Neuron (in vitro differentiated cells): Measurements from ENCODE around the gene EEF2K.
A peak's percentile ranks its signal among the peaks of the same experiment; 100 is the strongest.
"Not testable (repeated sequence)": the region's sequence is repeated elsewhere in the genome, so short reads cannot be mapped to it uniquely, and the experiment has no call there.

Experiments
- H2AFZ ChIP-seq: one replicate; pipeline ENCODE4 v1.6.1; 2013; ENCODE audit warnings: low read depth, mild to moderate bottlenecking, inconsistent platforms, low read length, moderate library complexity
- H3K27me3 ChIP-seq: one replicate; pipeline ENCODE4 v1.6.1; 2013; ENCODE audit warnings: low read length; ENCODE audit not compliant: insufficient read depth
- H3K36me3 ChIP-seq: one replicate; pipeline ENCODE4 v1.6.1; 2013; ENCODE audit warnings: low read length; ENCODE audit not compliant: insufficient read depth
- H3K4me1 ChIP-seq: one replicate; pipeline ENCODE4 v1.6.1; 2013; ENCODE audit warnings: low read length; ENCODE audit not compliant: insufficient read depth
- H3K4me3 ChIP-seq: 2 replicates; pipeline ENCODE4 v1.5.1; 2013; ENCODE audit warnings: mild to moderate bottlenecking, low read length, moderate library complexity
- H3K9me3 ChIP-seq: one replicate; pipeline ENCODE4 v1.6.1; 2013; ENCODE audit warnings: low read length

The EEF2K gene

GRCh38 chr16:22192261-22193062 is 13.6 kb upstream of the EEF2K start:
- H3K4me3 ChIP-seq: peak overlapping the region; percentile 68

DNA sequence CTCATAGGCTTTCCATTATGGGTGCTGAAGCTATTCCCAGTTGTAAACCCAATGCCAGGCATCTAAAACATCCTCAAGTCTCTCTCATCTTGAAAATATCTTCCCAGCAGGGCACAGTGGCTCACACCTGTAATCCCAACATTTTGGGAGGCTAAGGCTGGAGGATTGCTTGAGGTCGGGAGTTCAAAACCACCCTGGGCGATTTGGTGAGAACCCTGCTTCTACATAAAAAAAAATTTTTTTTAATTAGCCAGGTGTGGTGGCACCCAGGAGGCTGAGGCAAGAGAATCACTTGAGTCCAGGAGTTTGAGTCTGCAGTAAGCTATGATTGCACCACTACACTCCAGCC is 13.0 kb upstream of the EEF2K start:
- peaks cover 18% of the 10 kb centered on the region for H3K4me1 ChIP-seq
- no peak overlapping the region for H2AFZ ChIP-seq
- H3K36me3 ChIP-seq: no peaks in the 10 kb centered on the region
- no peaks in the 10 kb centered on the region for H3K27me3 ChIP-seq
- H3K4me3 ChIP-seq: no peak overlapping the region
- H3K9me3 ChIP-seq: no peaks in the 10 kb centered on the region

More at GRCh38 chr16:22192261-22193062, 13.6 kb upstream of the EEF2K start:
- no peaks in the 10 kb centered on the region for H3K9me3 ChIP-seq
- no peaks in the 10 kb centered on the region for H3K36me3 ChIP-seq
- H3K4me1 ChIP-seq: peaks cover 18% of the 10 kb centered on the region
- H2AFZ ChIP-seq: peak overlapping the region; percentile 77
- no peaks in the 10 kb centered on the region for H3K27me3 ChIP-seq

DNA sequence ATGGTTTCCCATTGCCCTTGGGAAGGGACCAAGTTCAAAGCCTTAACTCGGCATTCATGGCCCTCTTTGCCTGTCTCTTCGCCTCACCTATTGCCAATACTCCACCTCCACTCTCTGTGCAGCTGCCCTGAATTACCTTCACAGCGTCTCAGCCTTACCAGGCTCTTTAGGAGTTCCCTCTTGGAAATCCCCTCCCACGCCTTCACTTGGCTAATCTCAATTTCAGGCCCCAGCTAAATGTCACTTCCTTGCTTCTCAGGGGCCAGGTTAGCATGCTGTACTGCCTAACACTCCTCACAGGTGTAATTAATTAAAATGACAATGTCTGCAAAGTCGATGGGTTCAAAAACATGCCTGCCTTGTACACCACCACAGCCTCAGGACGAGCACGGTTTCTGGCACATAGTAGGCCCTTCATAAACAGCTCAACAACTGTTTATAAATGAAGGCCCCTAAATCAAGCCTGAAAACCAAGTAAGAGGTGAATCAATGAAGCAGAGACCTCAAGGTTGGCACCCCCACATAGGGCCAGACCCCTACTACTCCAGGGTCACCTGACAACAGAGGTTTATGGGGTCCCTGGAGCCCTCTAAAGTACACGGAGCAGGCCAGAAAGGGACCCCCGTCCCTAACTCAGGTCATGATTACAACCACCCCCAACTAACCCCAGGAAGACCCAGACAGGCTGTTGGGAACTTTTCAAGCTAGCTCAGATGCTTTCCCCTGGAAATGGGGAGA is 11.2 kb upstream of the EEF2K start:
- Histone ChIP-seq H3K4me1 (peaks cover 10% of the 10 kb centered on the region), H3K36me3 (no peaks in the 10 kb centered on the region), H3K27me3 (no peaks in the 10 kb centered on the region), H3K4me3 (no peak overlapping the region), H2AFZ (no peak overlapping the region), H3K9me3 (no peaks in the 10 kb centered on the region)

GRCh38 chr16:22195445-22195694 is 10.7 kb upstream of the EEF2K start:
- H3K27me3 ChIP-seq: no peaks in the 10 kb centered on the region
- no peak overlapping the region for H3K4me3 ChIP-seq
- no peaks in the 10 kb centered on the region for H3K9me3 ChIP-seq
- peaks cover 7% of the 10 kb centered on the region for H3K4me1 ChIP-seq
- H3K36me3 ChIP-seq: no peaks in the 10 kb centered on the region
- no peak overlapping the region for H2AFZ ChIP-seq

GRCh38 chr16:22195695-22196558 is 10.2 kb upstream of the EEF2K start:
- H3K4me1 ChIP-seq: peaks cover 7% of the 10 kb centered on the region
- H3K27me3 ChIP-seq: no peaks in the 10 kb centered on the region
- peak overlapping the region; percentile 78 for H2AFZ ChIP-seq
- H3K4me3 ChIP-seq: peak overlapping the region; percentile 62
- no peaks in the 10 kb centered on the region for H3K36me3 ChIP-seq
- no peaks in the 10 kb centered on the region for H3K9me3 ChIP-seq

- not testable (repeated sequence) for H3K4me3 ChIP-seq, H3K36me3 ChIP-seq, H3K9me3 ChIP-seq, H2AFZ ChIP-seq, H3K27me3 ChIP-seq, H3K4me1 ChIP-seq
These were observed 9.4 kb upstream of the EEF2K start for GRCh38 chr16:22196559-22197168.

GRCh38 chr16:22198547-22199293 is 7.4 kb upstream of the EEF2K start:
- Histone ChIP-seq H3K4me3 (no peak overlapping the region), H3K4me1 (no peaks in the 10 kb centered on the region), H3K9me3 (no peaks in the 10 kb centered on the region), H2AFZ (no peak overlapping the region), H3K36me3 (no peaks in the 10 kb centered on the region), H3K27me3 (no peaks in the 10 kb centered on the region)

DNA sequence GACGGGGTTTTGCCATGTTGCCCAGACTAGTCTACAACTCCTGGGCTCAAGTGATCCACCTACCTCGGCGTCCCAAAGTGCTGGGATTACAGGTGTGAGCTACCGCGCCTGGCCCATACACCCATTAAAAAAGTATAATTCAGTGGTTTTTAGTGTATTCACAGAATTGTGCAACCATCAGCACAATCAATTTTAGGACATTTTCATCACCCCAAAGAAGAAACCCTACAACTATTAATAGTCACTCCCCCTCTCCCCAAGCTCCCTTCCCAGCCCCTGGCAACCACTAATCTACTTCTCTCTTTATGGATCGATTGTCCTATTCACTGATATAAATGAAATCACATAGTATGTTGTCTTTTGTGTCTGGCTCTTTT is 3.8 kb upstream of the EEF2K start:
- no peaks in the 10 kb centered on the region for H3K9me3 ChIP-seq
- H3K4me1 ChIP-seq: no peaks in the 10 kb centered on the region
- H3K36me3 ChIP-seq: no peaks in the 10 kb centered on the region
- no peak overlapping the region for H3K4me3 ChIP-seq
- no peak overlapping the region for H2AFZ ChIP-seq
- no peaks in the 10 kb centered on the region for H3K27me3 ChIP-seq

GRCh38 chr16:22203091-22203490 is 3.0 kb upstream of the EEF2K start:
- Histone ChIP-seq H3K4me3 (no peak overlapping the region), H3K27me3 (no peaks in the 10 kb centered on the region), H2AFZ (no peak overlapping the region), H3K4me1 (no peaks in the 10 kb centered on the region), H3K36me3 (no peaks in the 10 kb centered on the region), H3K9me3 (no peaks in the 10 kb centered on the region)

- H3K36me3 ChIP-seq: no peaks in the 10 kb centered on the region
These were observed 1.9 kb upstream of the EEF2K start for GRCh38 chr16:22204091-22204655.

DNA sequence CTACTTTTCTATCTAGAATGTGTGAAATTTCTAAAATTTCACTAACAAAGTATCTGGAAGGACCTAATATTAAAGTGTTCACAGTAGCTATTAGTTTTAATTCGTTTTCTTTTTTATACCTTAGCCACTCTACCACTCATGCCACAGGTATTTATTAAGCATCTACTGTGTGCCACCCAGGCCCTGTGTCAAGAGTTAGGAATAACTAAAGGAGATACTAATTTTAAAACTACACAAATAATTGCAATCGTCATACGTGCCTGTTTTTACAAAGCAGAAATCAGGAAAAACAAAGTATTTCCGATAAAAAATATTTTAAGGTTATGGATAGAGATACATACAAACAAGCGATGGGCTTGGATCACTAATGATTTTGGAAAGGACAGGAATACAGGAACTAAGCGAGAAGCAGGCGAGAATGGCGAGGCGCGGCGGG is 483 bp upstream of the EEF2K start:
- peak overlapping the region; percentile 92 for H3K4me3 ChIP-seq
- no peaks in the 10 kb centered on the region for H3K4me1 ChIP-seq
- H3K36me3 ChIP-seq: no peaks in the 10 kb centered on the region
- H2AFZ ChIP-seq: peak overlapping the region; percentile 79
- H3K9me3 ChIP-seq: no peaks in the 10 kb centered on the region
- no peaks in the 10 kb centered on the region for H3K27me3 ChIP-seq

More at GRCh38 chr16:22204091-22204655, 1.9 kb upstream of the EEF2K start:
- Histone ChIP-seq H3K4me1 (no peaks in the 10 kb centered on the region), H2AFZ (no peak overlapping the region), H3K4me3 (no peak overlapping the region), H3K9me3 (no peaks in the 10 kb centered on the region), H3K27me3 (no peaks in the 10 kb centered on the region)
